DOHH2 (cell line): ENCODE measurements around the gene IL17D.

Experiments
- CTCF ChIP-seq: fragments of 200-600 bp; sonication (generic); IDR thresholded peaks from one replicate; pipeline ENCODE4 v1.5.1; 2014; ENCODE audit warnings: antibody characterized with exemption, mild to moderate bottlenecking, low read depth, low read length; ENCODE audit not compliant: poor library complexity, severe bottlenecking
- EZH2phosphoT487 ChIP-seq: fragments of 200-600 bp; sonication (generic); IDR thresholded peaks from 2 replicates; pipeline ENCODE4 v1.6.1; 2017; ENCODE audit warnings: borderline replicate concordance, mild to moderate bottlenecking, antibody characterized with exemption, low read length, moderate library complexity, mixed read lengths

DNA sequence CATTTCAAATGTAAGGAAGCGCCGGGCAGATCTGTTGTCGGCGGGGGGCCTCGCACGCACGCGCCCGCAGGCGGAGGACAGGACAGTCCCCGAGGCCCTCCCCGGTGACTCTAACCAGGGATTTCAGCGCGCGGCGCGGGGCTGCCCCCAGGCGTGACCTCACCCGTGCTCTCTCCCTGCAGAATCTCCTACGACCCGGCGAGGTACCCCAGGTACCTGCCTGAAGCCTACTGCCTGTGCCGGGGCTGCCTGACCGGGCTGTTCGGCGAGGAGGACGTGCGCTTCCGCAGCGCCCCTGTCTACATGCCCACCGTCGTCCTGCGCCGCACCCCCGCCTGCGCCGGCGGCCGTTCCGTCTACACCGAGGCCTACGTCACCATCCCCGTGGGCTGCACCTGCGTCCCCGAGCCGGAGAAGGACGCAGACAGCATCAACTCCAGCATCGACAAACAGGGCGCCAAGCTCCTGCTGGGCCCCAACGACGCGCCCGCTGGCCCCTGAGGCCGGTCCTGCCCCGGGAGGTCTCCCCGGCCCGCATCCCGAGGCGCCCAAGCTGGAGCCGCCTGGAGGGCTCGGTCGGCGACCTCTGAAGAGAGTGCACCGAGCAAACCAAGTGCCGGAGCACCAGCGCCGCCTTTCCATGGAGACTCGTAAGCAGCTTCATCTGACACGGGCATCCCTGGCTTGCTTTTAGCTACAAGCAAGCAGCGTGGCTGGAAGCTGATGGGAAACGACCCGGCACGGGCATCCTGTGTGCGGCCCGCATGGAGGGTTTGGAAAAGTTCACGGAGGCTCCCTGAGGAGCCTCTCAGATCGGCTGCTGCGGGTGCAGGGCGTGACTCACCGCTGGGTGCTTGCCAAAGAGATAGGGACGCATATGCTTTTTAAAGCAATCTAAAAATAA is 18.2 kb downstream of the IL17D start:
- TF ChIP-seq CTCF: no peak
- no peak for TF ChIP-seq EZH2phosphoT487
